Epithelial cell of esophagus (primary cell): ENCODE data around the gene KIF21B.

Experiments used
- DNase-seq: peaks from one replicate; pipeline ENCODE4 v3.0.0; 2010; ENCODE audit warnings: low read depth
- H3K4me3 ChIP-seq: 2 replicates; pipeline ENCODE4 v1.5.1; 2011; ENCODE audit warnings: mild to moderate bottlenecking, low read length, control low read depth
- TF ChIP-seq, protein P1 (sequence below): IDR thresholded peaks from 2 replicates; pipeline ENCODE4 v1.5.1; 2011; ENCODE audit warnings: low read depth, mild to moderate bottlenecking, low read length, control low read depth, inconsistent platforms; ENCODE audit not compliant: insufficient read depth; ENCODE audit errors: missing control alignments

The KIF21B gene

GRCh38 chr1:200972985-200973742 is 50.4 kb downstream of the KIF21B start:
- no peak overlapping the region for H3K4me3 ChIP-seq
- DNase-seq, result no peak
- TF ChIP-seq, protein P1, sequence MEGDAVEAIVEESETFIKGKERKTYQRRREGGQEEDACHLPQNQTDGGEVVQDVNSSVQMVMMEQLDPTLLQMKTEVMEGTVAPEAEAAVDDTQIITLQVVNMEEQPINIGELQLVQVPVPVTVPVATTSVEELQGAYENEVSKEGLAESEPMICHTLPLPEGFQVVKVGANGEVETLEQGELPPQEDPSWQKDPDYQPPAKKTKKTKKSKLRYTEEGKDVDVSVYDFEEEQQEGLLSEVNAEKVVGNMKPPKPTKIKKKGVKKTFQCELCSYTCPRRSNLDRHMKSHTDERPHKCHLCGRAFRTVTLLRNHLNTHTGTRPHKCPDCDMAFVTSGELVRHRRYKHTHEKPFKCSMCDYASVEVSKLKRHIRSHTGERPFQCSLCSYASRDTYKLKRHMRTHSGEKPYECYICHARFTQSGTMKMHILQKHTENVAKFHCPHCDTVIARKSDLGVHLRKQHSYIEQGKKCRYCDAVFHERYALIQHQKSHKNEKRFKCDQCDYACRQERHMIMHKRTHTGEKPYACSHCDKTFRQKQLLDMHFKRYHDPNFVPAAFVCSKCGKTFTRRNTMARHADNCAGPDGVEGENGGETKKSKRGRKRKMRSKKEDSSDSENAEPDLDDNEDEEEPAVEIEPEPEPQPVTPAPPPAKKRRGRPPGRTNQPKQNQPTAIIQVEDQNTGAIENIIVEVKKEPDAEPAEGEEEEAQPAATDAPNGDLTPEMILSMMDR, result no peak

- no peak overlapping the region for H3K4me3 ChIP-seq
- TF ChIP-seq, protein P1, result peak; percentile 61
- peak; percentile 53 for DNase-seq
These were observed 51.4 kb downstream of the KIF21B start for GRCh38 chr1:200971955-200972711.

DNA sequence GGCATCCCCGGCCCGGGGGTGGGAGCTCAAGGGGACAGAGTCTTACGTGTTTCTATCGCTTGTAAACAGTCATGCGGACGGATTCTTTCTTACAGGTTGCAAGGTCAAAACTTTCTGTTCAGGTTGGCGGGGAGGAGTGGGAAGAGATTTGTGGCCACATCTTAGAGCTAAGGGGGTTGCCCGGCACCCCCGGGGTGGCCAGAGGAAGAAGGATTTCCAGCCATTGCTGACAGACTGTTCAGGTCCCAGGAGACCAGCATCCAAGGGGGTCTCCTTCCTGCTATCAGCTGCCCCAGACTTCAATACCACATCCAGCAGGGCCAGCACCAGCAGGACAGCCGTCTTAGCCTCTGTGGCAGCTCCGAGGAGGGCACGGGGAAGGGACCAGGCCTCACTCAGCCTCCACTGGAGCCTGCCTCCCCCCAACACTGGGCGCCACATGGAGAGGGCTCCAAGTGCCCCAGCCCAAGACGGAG is 52.0 kb downstream of the KIF21B start:
- no peak for DNase-seq
- TF ChIP-seq, protein P1, result no peak
- H3K4me3 ChIP-seq, result no peak overlapping the region

DNA sequence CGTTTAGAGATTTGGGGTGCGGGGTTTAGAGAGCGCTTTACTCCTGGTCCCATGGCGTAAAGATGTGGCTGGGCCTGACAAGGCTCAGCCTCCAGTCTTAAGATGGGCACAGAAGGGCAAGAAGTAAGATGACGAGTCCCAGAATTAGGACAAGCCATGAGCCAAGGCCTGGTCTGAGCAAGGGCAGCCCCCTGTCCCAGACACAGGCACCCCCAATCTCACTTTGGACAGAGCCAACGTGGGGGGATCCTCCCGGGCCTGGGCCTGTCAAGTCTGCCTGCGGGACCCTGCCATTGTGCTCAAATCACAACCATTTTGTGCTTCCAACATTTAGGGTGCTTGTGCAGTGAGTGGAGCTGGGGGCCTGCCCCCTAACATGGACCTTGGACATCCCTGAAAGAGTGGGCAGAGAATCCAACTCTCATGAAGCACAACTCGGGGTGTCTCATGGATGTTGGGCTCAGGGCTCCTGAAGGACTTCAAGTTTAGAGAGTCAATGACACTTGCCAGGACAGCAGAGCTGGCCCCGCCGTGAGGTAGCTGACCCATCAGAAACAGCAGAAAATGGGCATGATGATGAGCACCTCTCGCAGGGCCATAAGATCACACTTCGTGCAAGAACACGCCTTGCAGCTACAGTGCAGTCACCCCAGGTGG is 52.6 kb downstream of the KIF21B start:
- no peak overlapping the region for H3K4me3 ChIP-seq
- TF ChIP-seq, protein P1, result no peak
- DNase-seq, result no peak

DNA sequence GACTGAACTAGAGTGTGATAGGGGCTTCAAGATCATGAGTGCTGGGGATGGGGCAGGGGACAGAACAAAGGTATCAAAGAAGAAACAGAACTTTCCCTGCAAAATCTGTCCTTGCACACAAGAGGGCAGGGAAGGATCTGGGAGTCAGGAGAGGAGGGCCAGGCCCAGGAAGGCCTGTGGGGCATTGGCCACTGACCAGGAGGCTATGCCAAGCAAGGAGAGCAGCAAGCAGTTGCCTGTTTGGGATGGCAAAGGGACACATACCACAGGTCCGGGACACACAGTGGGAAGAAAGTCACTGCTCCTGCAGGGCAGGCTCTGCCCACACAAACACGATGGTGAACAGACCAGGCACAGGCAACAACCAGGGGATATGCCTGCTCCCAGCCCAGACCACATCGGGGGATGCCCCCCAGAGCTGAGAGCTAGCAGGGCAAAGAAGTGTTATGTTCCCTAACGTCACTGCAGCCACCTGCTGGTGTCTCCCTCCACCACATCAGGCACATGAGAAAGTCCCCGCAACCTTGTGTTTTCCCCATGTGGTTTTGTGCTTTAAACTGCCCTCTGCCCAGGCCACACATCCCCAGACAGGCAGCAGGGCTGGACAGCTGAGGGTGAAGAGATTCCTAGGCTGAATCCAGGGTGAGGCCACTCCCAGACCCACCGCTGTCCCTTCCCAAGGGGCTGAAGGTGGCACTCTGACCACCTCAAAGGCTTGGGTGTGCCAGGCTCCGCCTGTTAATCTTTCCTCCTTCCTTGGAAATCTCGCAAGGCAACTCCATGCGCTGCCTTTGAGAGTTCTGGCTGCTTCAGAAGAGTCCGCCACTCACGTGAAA is 53.6 kb downstream of the KIF21B start:
- no peak for DNase-seq
- H3K4me3 ChIP-seq, result no peak overlapping the region
- TF ChIP-seq, protein P1, result no peak

DNA sequence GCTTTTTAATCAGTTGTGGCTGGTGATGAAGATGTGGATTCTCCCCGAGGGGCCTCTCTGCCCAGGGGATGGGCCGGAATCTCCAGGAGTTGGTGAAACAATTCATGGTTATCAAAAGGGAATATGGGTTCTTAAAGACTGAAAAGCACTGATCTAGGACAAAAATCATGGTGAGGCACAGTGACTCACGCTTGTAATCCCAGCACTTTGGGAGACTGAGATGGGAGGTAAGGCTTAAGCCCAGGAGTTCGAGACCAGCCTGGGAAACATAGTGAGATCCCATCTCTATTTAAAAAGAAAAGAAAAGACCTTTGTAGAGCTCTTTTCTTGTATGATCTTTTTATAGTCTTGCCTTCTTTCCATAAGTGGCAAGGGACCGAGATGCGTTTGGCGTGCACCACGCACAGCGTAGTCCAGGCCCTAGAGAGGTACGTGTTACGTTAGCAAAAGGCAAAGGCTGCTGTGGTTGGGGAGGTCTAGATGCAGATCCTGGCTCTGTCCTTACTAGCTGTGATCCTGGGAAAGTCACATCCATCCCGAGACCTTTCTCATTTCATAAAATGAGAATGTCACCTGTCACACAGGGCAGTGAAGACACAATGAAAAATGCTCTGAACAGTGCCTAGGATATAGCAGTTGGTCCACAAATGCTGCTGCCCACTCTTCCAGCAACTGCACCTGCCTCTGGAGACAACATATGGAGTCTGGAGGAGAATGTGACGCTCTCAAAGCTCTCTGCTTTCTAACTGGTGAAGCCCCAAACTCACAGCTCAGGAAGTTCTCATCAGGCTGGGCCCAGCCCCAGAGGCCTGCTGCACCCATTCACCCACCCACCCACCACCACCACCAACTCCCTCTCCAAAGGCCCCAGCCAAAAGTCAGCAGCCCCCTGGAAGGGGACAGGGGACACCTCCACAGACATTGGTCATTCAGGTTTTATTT is 54.8 kb downstream of the KIF21B start:
- DNase-seq, result no peak
- no peak overlapping the region for H3K4me3 ChIP-seq
- TF ChIP-seq, protein P1, result no peak
